Measurements from ENCODE around the gene ZBED5. TPM values are rescaled to one million over a fixed set of nuclear protein-coding genes. Genes with fewer than 3 reads are reported as not detected.

The ZBED5 gene
- total and polyA plus RNA-seq, 2 experiments from 2014 or later, result 36.2 to 76.6 TPM

- no peak for TF ChIP-seq CTCF (IDR thresholded peaks at IDR 0.05; ENCODE audit: low read depth, low read length)
- Histone ChIP-seq H3K4me3 (peak overlapping the region; percentile 74), H3K4me1 (ENCODE audit: low read depth) (peaks cover 16% of the 10 kb centered on the region), H3K27ac (peak overlapping the region; percentile 92), H3K36me3 (peaks cover 36% of the 10 kb centered on the region), H3K9me3 (ENCODE audit: low read depth) (no peaks in the 10 kb centered on the region), H3K27me3 (no peaks in the 10 kb centered on the region)
- no peak for DNase-seq (ENCODE audit: low read depth in 1 of 2, low spot score in 1 of 2)
Measured at GRCh38 chr11:10857459-10857708, 469 bp downstream of the ZBED5 start.

GRCh38 chr11:10856689-10857458, 979 bp downstream of the ZBED5 start:
- no peak for TF ChIP-seq CTCF (IDR thresholded peaks at IDR 0.05; ENCODE audit: low read depth, low read length)
- H3K4me1 ChIP-seq (ENCODE audit: low read depth), result peaks cover 16% of the 10 kb centered on the region
- peaks cover 41% of the 10 kb centered on the region for H3K36me3 ChIP-seq
- no peaks in the 10 kb centered on the region for H3K27me3 ChIP-seq
- H3K9me3 ChIP-seq (ENCODE audit: low read depth), result no peaks in the 10 kb centered on the region
- peak overlapping the region; percentile 74 for H3K4me3 ChIP-seq
- peak; percentile 43 to 47 for DNase-seq (ENCODE audit: low read depth in 1 of 2, low spot score in 1 of 2)
- peak overlapping the region; percentile 92 for H3K27ac ChIP-seq

- H3K4me1 ChIP-seq (ENCODE audit: low read depth), result peaks cover 16% of the 10 kb centered on the region
- TF ChIP-seq CTCF (IDR thresholded peaks at IDR 0.05; ENCODE audit: low read depth, low read length), result no peak
- H3K4me3 ChIP-seq, result no peak overlapping the region
- no peak overlapping the region for H3K27ac ChIP-seq
- DNase-seq (ENCODE audit: low read depth in 1 of 2, low spot score in 1 of 2), result no peak
- H3K9me3 ChIP-seq (ENCODE audit: low read depth), result no peaks in the 10 kb centered on the region
- no peaks in the 10 kb centered on the region for H3K27me3 ChIP-seq
- peaks cover 49% of the 10 kb centered on the region for H3K36me3 ChIP-seq
Measured at GRCh38 chr11:10855295-10855694, 2.6 kb downstream of the ZBED5 start.

- no peak overlapping the region for H3K4me3 ChIP-seq
- no peak for DNase-seq (ENCODE audit: low read depth in 1 of 2, low spot score in 1 of 2)
- no peaks in the 10 kb centered on the region for H3K9me3 ChIP-seq (ENCODE audit: low read depth)
- H3K27ac ChIP-seq, result peak overlapping the region; percentile 11
- peaks cover 4% of the 10 kb centered on the region for H3K4me1 ChIP-seq (ENCODE audit: low read depth)
- TF ChIP-seq CTCF (IDR thresholded peaks at IDR 0.05; ENCODE audit: low read depth, low read length), result no peak
- peaks cover 21% of the 10 kb centered on the region for H3K36me3 ChIP-seq
- H3K27me3 ChIP-seq, result no peaks in the 10 kb centered on the region
Measured at GRCh38 chr11:10847960-10848860, 9.6 kb downstream of the ZBED5 start.

- no peaks in the 10 kb centered on the region for H3K9me3 ChIP-seq (ENCODE audit: low read depth)
- H3K4me1 ChIP-seq (ENCODE audit: low read depth), result peaks cover 4% of the 10 kb centered on the region
- no peaks in the 10 kb centered on the region for H3K27me3 ChIP-seq
- peaks cover 5% of the 10 kb centered on the region for H3K36me3 ChIP-seq
- no peak overlapping the region for H3K27ac ChIP-seq
- no peak for DNase-seq (ENCODE audit: low read depth in 1 of 2, low spot score in 1 of 2)
- TF ChIP-seq CTCF (IDR thresholded peaks at IDR 0.05; ENCODE audit: low read depth, low read length), result no peak
- no peak overlapping the region for H3K4me3 ChIP-seq
Measured at GRCh38 chr11:10846660-10847059, 11.2 kb downstream of the ZBED5 start.

Data from cardiac muscle cell (in vitro differentiated cells and primary cell).